PFSK-1 (cell line): Measurements from ENCODE around the gene CC2D1A.

Experiments used
- FOXP2 ChIP-seq: optimal IDR thresholded peaks from 2 replicates; pipeline ENCODE3; 2011; ENCODE audit warnings: borderline replicate concordance, control low read depth, inconsistent platforms; ENCODE audit not compliant: insufficient read depth; ENCODE audit errors: extremely low read length, extremely low read depth
- POLR2AphosphoS5 ChIP-seq: IDR thresholded peaks from 2 replicates; pipeline ENCODE4 v1.6.1; 2012; ENCODE audit warnings: low read depth, mild to moderate bottlenecking, control low read depth, low read length, moderate library complexity
- SIN3A ChIP-seq: IDR thresholded peaks from 2 replicates; pipeline ENCODE4 v1.6.1; 2012; ENCODE audit warnings: mild to moderate bottlenecking, low read length, moderate library complexity, borderline replicate concordance; ENCODE audit not compliant: insufficient read depth
- TAF1 ChIP-seq: IDR thresholded peaks from 2 replicates; pipeline ENCODE4 v1.6.1; 2012; ENCODE audit warnings: low read length, control low read depth, borderline replicate concordance; ENCODE audit not compliant: insufficient read depth
- TF ChIP-seq, protein P1 (sequence below), 2 experiments: IDR thresholded peaks; 2 replicates each; pipeline versions ENCODE4 v1.6.1 to v1.8.0; 2011 to 2012; ENCODE audit warnings: low read depth in 2 of 2, low read length in 2 of 2, control low read depth in 1 of 2, inconsistent platforms in 1 of 2, mild to moderate bottlenecking in 1 of 2, moderate library complexity in 1 of 2; ENCODE audit not compliant: insufficient read depth in 1 of 2

DNA sequence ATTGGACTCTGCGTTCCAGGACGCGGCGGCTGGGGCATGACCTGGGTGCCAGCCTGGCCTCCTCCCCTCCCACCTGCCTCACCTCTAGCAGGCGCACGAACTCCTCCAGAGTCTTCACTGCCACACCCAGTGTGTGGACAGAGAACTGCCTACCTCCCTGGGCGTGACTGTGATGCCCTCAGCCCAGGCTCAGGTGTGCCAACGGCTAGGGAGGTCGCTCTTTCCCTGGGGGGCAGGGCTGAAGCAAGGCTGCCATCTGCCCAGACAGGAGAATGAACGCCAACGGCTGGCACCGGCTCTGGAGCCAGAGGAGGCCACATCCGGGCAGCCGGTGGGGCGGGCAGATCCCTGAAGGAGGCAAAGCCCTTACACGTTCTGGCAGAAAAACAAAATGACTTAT lies 17.7 kb upstream of the CC2D1A start:
- TF ChIP-seq POLR2AphosphoS5 (no peak), SIN3A (no peak), TAF1 (no peak), FOXP2 (no peak)
- TF ChIP-seq, protein P1, sequence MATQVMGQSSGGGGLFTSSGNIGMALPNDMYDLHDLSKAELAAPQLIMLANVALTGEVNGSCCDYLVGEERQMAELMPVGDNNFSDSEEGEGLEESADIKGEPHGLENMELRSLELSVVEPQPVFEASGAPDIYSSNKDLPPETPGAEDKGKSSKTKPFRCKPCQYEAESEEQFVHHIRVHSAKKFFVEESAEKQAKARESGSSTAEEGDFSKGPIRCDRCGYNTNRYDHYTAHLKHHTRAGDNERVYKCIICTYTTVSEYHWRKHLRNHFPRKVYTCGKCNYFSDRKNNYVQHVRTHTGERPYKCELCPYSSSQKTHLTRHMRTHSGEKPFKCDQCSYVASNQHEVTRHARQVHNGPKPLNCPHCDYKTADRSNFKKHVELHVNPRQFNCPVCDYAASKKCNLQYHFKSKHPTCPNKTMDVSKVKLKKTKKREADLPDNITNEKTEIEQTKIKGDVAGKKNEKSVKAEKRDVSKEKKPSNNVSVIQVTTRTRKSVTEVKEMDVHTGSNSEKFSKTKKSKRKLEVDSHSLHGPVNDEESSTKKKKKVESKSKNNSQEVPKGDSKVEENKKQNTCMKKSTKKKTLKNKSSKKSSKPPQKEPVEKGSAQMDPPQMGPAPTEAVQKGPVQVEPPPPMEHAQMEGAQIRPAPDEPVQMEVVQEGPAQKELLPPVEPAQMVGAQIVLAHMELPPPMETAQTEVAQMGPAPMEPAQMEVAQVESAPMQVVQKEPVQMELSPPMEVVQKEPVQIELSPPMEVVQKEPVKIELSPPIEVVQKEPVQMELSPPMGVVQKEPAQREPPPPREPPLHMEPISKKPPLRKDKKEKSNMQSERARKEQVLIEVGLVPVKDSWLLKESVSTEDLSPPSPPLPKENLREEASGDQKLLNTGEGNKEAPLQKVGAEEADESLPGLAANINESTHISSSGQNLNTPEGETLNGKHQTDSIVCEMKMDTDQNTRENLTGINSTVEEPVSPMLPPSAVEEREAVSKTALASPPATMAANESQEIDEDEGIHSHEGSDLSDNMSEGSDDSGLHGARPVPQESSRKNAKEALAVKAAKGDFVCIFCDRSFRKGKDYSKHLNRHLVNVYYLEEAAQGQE (IDR thresholded peaks at IDR 0.05; ENCODE audit: insufficient read depth in 1 of 2, low read depth in 2 of 2, low read length in 2 of 2): no peak
